GM12874 (cell line): ENCODE data around the gene MMP15.

Source experiments
- CTCF ChIP-seq: IDR thresholded peaks from 2 replicates; pipeline ENCODE4 v1.5.1; 2011; ENCODE audit warnings: low read depth, mild to moderate bottlenecking, control low read depth, low read length, moderate library complexity; ENCODE audit not compliant: insufficient read depth

The MMP15 gene

GRCh38 chr16:57997176-57997527 is 28.4 kb upstream of the MMP15 start:
- TF ChIP-seq CTCF, result no peak

- no peak for TF ChIP-seq CTCF
These were observed 27.9 kb upstream of the MMP15 start for GRCh38 chr16:57997528-57998265.

DNA sequence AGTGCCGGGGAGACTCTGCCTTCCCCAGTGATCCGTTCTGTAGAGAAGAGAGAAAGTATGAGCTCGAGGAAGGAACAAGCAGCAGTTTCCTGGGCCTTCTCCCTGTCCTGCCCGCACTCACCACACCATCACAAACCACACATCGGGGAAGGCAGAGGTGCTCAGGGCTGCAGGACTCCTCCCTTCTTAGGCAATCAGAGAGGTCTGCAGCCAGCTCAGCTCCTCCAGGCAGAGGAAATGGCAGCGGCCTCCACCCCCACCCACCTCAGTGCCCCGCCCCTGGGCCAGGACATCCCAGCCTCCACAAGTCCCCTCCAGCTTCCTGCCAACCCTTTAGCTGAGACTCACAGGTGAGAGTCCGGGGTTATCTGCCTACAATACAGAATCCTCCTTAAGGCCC is 27.1 kb upstream of the MMP15 start:
- TF ChIP-seq CTCF, result no peak

- TF ChIP-seq CTCF, result no peak
These were observed 26.6 kb upstream of the MMP15 start for GRCh38 chr16:57998992-57999365.

- TF ChIP-seq CTCF, result no peak
These were observed 26.1 kb upstream of the MMP15 start for GRCh38 chr16:57999366-57999970.

DNA sequence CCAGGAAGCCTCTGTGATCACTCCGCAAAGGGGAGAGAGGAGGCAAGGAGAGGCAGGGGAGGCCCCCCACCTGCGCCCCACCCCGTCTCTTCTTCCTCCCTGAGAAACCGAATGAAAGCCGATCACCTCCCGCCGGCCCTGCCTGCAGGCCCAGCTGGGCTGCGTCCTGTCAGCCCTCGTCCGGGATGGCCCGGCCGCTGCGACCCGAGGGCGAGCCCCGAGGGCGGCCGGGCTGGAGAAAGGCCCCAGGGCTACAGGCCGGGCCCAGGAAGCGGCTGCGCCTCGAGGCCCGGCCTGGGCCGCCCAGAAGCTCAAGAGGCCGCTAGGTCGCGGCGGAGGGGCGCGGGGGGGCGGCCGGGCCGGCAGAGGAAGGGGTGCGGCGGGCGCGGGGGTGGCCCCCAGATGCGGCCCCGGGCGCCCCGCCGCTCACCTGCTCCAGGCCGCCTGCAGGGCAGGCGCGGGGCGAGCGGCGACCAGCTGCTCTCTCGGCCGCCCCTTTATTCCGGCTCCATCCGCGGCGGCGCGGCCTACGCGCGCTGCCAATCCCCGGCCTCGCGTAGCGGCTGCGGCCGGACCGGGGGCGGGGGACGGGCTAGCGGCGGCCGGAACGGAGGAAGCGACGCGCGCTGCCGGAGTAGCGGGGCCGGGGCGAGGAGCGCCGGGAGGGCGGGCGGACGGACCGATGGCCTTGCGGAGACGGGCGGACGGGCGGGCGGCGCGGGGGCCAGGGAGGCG is 25.4 kb upstream of the MMP15 start, which contains the start of gene ZNF319:
Gene ZNF319, minus strand, starts transcription at position 702 of the 735 bp plus-strand sequence. CDS start 2,407 bp downstream, outside the sequence.
- no peak for TF ChIP-seq CTCF
